Measurements from ENCODE around the gene VWC2L.

- TF ChIP-seq CTCF (IDR thresholded peaks at IDR 0.05) (no peak), EZH2 (IDR thresholded peaks at IDR 0.05; ENCODE audit: borderline replicate concordance, insufficient read depth, low read depth, low read length, poor library complexity, severe bottlenecking) (no peak)
Observed at GRCh38 chr2:214549946-214550345, 139.1 kb downstream of the VWC2L start.

All from B cell (primary cell).